GM12892 (cell line): ENCODE measurements around the gene ARHGDIB.

Experiments
- POLR2A ChIP-seq: IDR thresholded peaks from 2 replicates; pipeline ENCODE4 v1.6.1; 2011; ENCODE audit warnings: low read depth, low read length, control low read depth
- POLR2AphosphoS5 ChIP-seq: IDR thresholded peaks from 2 replicates; pipeline ENCODE4 v1.6.1; 2011; ENCODE audit warnings: low read depth, low read length, control low read depth
- TAF1 ChIP-seq: IDR thresholded peaks from 2 replicates; pipeline ENCODE4 v1.6.1; 2011; ENCODE audit warnings: low read depth, mild to moderate bottlenecking, control low read depth, low read length, borderline replicate concordance

DNA sequence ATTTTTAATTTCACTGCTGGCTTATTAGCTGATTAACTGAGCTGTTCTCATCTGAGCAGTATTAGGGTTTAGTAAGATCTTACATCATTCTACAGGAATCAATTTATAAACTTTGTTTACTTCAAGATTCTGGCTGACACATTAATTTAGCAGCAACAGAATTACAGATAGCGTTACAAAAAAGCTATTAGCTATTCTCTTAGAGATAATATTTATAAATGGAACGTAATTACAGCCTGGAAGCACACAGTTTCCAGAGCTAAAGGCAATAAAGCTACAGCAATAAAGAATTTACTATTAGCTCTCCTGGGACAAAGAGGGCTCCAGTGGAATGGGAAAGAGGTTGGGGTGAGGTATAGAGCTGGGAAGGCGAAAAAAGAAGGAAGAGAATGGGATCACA lies 46.1 kb upstream of the ARHGDIB start:
- TF ChIP-seq POLR2AphosphoS5 (no peak), POLR2A (no peak), TAF1 (no peak)
